Measurements from ENCODE around the gene ATP13A2.

- no peak for TF ChIP-seq CTCF (IDR thresholded peaks at IDR 0.05)
- no peak for TF ChIP-seq SMC3 (IDR thresholded peaks at IDR 0.05; ENCODE audit: low read depth, low read length)
- TF ChIP-seq EP300 (IDR thresholded peaks at IDR 0.05; ENCODE audit: borderline replicate concordance in 1 of 2, low read depth in 1 of 2, low read length in 1 of 2): no peak
- no peak for TF ChIP-seq JUND (IDR thresholded peaks at IDR 0.05)
Observed at GRCh38 chr1:17007121-17007520, 4.6 kb downstream of the ATP13A2 start.
